ENCODE measurements around the gene NR3C1.
A peak's percentile ranks its signal among the peaks of the same experiment; 100 is the strongest.

NR3C1 gene

GRCh38 chr5:143229426-143229895 is 174.0 kb downstream of the NR3C1 start:
- peak; percentile 13 for DNase-seq

DNA sequence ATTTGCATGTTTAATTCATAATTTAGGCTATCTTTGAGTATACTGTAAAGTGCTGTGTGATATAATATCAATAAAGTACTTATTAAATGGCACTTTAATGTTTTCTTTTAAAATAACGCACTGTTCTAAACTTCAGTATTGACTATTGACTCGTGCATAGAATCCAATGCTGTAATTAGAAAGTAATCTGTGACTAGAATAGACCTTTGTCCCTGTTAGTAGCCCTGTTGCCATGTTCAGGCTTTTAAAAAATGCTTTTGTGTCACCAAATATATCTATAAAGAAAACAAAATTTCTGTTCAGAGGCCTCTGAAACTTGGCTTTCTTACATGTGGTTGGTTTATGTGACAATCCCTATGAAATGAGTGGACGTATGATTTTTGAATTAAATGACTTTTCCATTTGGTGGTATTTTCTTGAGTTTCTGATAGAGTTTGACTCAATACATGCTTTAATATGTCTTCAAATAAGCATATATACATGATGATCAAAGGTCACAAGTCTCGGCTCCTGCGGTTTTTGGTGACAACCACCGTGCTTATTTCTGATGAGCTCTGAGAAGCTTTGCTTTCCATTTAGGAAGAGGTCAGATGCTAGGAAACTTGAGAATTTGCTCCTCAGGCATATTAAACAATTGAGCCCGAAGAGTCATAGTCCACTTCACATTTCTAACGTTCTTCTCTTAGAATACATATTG is 174.7 kb downstream of the NR3C1 start:
- DNase-seq: no peak

Measured in T-helper 9 cell (primary cell).